Neural progenitor cell (in vitro differentiated cells): ENCODE measurements around the gene SCN10A. TPM values are rescaled to one million over a fixed set of nuclear protein-coding genes. Genes with fewer than 3 reads are reported as not detected.

Experiments used
- DNase-seq: peaks from one replicate; pipeline ENCODE4 v3.0.0-alpha.2; 2016; ENCODE audit warnings: low spot score
- H2AFZ ChIP-seq: fragments of 200-600 bp; sonication (generic); replicated peaks from 2 replicates; pipeline ENCODE4 v1.6.1; 2016; ENCODE audit warnings: antibody characterized with exemption
- H3F3A ChIP-seq: fragments of 200-600 bp; sonication (generic); 2 replicates; pipeline ENCODE4 v1.6.1; 2016; ENCODE audit warnings: antibody characterized with exemption, low read depth
- H3K27ac ChIP-seq: fragments of 200-600 bp; sonication (generic); 2 replicates; pipeline ENCODE4 v1.5.1; 2016; ENCODE audit warnings: mild to moderate bottlenecking
- H3K27me3 ChIP-seq: fragments of 200-600 bp; sonication (generic); 2 replicates; pipeline ENCODE4 v1.6.1; 2016; ENCODE audit warnings: mild to moderate bottlenecking, moderate library complexity
- H3K36me3 ChIP-seq: fragments of 200-600 bp; sonication (generic); 2 replicates; pipeline ENCODE4 v1.5.1; 2016
- H3K4me1 ChIP-seq: fragments of 200-600 bp; sonication (generic); 2 replicates; pipeline ENCODE4 v1.6.1; 2016; ENCODE audit warnings: mixed run types
- H3K4me2 ChIP-seq: fragments of 200-600 bp; sonication (generic); 2 replicates; pipeline ENCODE4 v1.6.1; 2016
- H3K4me3 ChIP-seq: fragments of 200-600 bp; sonication (generic); 2 replicates; pipeline ENCODE4 v1.5.1; 2016
- H3K79me2 ChIP-seq: fragments of 200-600 bp; sonication (generic); 2 replicates; pipeline ENCODE4 v1.6.1; 2016; ENCODE audit warnings: low read depth
- H3K9ac ChIP-seq: fragments of 200-600 bp; sonication (generic); 2 replicates; pipeline ENCODE4 v1.6.1; 2016
- H3K9me3 ChIP-seq: fragments of 200-600 bp; sonication (generic); 2 replicates; pipeline ENCODE4 v1.5.1; 2016; ENCODE audit warnings: low read depth
- H4K20me1 ChIP-seq: fragments of 200-600 bp; sonication (generic); 2 replicates; pipeline ENCODE4 v1.6.1; 2016; ENCODE audit warnings: low read depth
- H3K27ac Mint-ChIP-seq: 3 replicates; pipeline ENCODE4 v1.8.0; 2021; ENCODE audit warnings: mixed read lengths
- H3K27me3 Mint-ChIP-seq: 2 replicates; pipeline ENCODE4 v1.8.0; 2022; ENCODE audit warnings: low read depth, mild to moderate bottlenecking, inconsistent platforms, moderate library complexity, mixed read lengths; ENCODE audit not compliant: insufficient read depth
- H3K36me3 Mint-ChIP-seq: 3 replicates; pipeline ENCODE4 v1.8.0; 2021; ENCODE audit warnings: mixed read lengths
- H3K4me1 Mint-ChIP-seq: 3 replicates; pipeline ENCODE4 v1.8.0; 2021; ENCODE audit warnings: mixed read lengths
- H3K4me3 Mint-ChIP-seq: 3 replicates; pipeline ENCODE4 v1.8.0; 2021; ENCODE audit warnings: mild to moderate bottlenecking, moderate library complexity, mixed read lengths
- H3K9me3 Mint-ChIP-seq: 3 replicates; pipeline ENCODE4 v1.8.0; 2020; ENCODE audit warnings: mixed read lengths
- CTCF ChIP-seq: fragments of 200-600 bp; sonication (generic); IDR thresholded peaks from 2 replicates; pipeline ENCODE4 v1.5.1; 2017; ENCODE audit warnings: antibody characterized with exemption, mild to moderate bottlenecking
- EZH2 ChIP-seq: fragments of 200-600 bp; sonication (generic); IDR thresholded peaks from 2 replicates; pipeline ENCODE4 v1.6.1; 2017; ENCODE audit warnings: antibody characterized with exemption, mild to moderate bottlenecking, moderate library complexity
- EZH2phosphoT487 ChIP-seq: fragments of 200-600 bp; sonication (generic); IDR thresholded peaks from 2 replicates; pipeline ENCODE4 v1.6.1; 2017; ENCODE audit warnings: antibody characterized with exemption
- total RNA-seq: library from RNA; depleted of rRNA; stranded (reverse); fragments of >200 nt; gene quantifications from 2 replicates; pipeline ENCODE4 v1.2.3, GENCODE V29; 2015; ENCODE audit warnings: low replicate concordance

SCN10A gene
- total RNA-seq, 1 donor from 2014 or later = not detected

GRCh38 chr3:38743043-38743442 lies 73.0 kb downstream of the SCN10A start:
- Histone ChIP-seq H3K27me3 (no peaks in the 10 kb centered on the region), H3K9me3 (no peaks in the 10 kb centered on the region), H4K20me1 (no peaks in the 10 kb centered on the region), H3K36me3 (no peaks in the 10 kb centered on the region), H3K27ac (no peak overlapping the region), H3K4me1 (peaks cover 8% of the 10 kb centered on the region), H3K4me2 (no peak overlapping the region), H3K4me3 (no peak overlapping the region), H3F3A (no peaks in the 10 kb centered on the region), H3K79me2 (no peaks in the 10 kb centered on the region), H2AFZ (no peak overlapping the region), H3K9ac (no peak overlapping the region)
- DNase-seq = no peak
- H3K27ac Mint-ChIP-seq = no peak overlapping the region
- no peaks in the 10 kb centered on the region for H3K4me1 Mint-ChIP-seq
- no peak overlapping the region for H3K4me3 Mint-ChIP-seq
- H3K36me3 Mint-ChIP-seq = no peaks in the 10 kb centered on the region
- H3K27me3 Mint-ChIP-seq = no peaks in the 10 kb centered on the region
- TF ChIP-seq CTCF (no peak), EZH2 (no peak), EZH2phosphoT487 (no peak)
- H3K9me3 Mint-ChIP-seq = no peaks in the 10 kb centered on the region

- TF ChIP-seq CTCF = no peak
- no peak for TF ChIP-seq EZH2
- TF ChIP-seq EZH2phosphoT487 = no peak
- H3K36me3 Mint-ChIP-seq = no peaks in the 10 kb centered on the region
- H3K4me3 ChIP-seq = no peak overlapping the region
- H3K27ac ChIP-seq = no peak overlapping the region
- no peak overlapping the region for H3K4me2 ChIP-seq
- no peaks in the 10 kb centered on the region for H3K27me3 Mint-ChIP-seq
- H3K4me1 Mint-ChIP-seq = no peaks in the 10 kb centered on the region
- no peak overlapping the region for H3K9ac ChIP-seq
- H3K4me3 Mint-ChIP-seq = no peak overlapping the region
- no peaks in the 10 kb centered on the region for H4K20me1 ChIP-seq
- H3K9me3 Mint-ChIP-seq = no peaks in the 10 kb centered on the region
- peaks cover 8% of the 10 kb centered on the region for H3K4me1 ChIP-seq
- no peaks in the 10 kb centered on the region for H3K36me3 ChIP-seq
- H3K79me2 ChIP-seq = no peaks in the 10 kb centered on the region
- no peak for DNase-seq
- H3F3A ChIP-seq = no peaks in the 10 kb centered on the region
- H3K9me3 ChIP-seq = no peaks in the 10 kb centered on the region
- H3K27ac Mint-ChIP-seq = no peak overlapping the region
- H3K27me3 ChIP-seq = no peaks in the 10 kb centered on the region
- no peak overlapping the region for H2AFZ ChIP-seq
These were observed 73.5 kb downstream of the SCN10A start for GRCh38 chr3:38742550-38742949.

GRCh38 chr3:38740537-38740936 lies 75.5 kb downstream of the SCN10A start:
- Histone ChIP-seq H3K4me2 (no peak overlapping the region), H3K79me2 (no peaks in the 10 kb centered on the region), H3K27me3 (no peaks in the 10 kb centered on the region), H3K9ac (no peak overlapping the region), H4K20me1 (no peaks in the 10 kb centered on the region), H3K27ac (no peak overlapping the region), H3F3A (no peaks in the 10 kb centered on the region), H2AFZ (no peak overlapping the region), H3K4me1 (peaks cover 8% of the 10 kb centered on the region), H3K36me3 (no peaks in the 10 kb centered on the region), H3K9me3 (no peaks in the 10 kb centered on the region), H3K4me3 (no peak overlapping the region)
- H3K4me1 Mint-ChIP-seq = no peaks in the 10 kb centered on the region
- no peak for TF ChIP-seq EZH2
- TF ChIP-seq CTCF = no peak
- no peak for TF ChIP-seq EZH2phosphoT487
- no peak for DNase-seq
- H3K9me3 Mint-ChIP-seq = no peaks in the 10 kb centered on the region
- no peak overlapping the region for H3K4me3 Mint-ChIP-seq
- H3K27me3 Mint-ChIP-seq = no peaks in the 10 kb centered on the region
- no peaks in the 10 kb centered on the region for H3K36me3 Mint-ChIP-seq
- H3K27ac Mint-ChIP-seq = no peak overlapping the region

- H3K36me3 Mint-ChIP-seq = no peaks in the 10 kb centered on the region
- TF ChIP-seq EZH2phosphoT487 = no peak
- H3K4me1 Mint-ChIP-seq = no peaks in the 10 kb centered on the region
These were observed 76.1 kb downstream of the SCN10A start for GRCh38 chr3:38739931-38740330.

More at GRCh38 chr3:38739931-38740330, 76.1 kb downstream of the SCN10A start:
- H3K27me3 ChIP-seq = no peaks in the 10 kb centered on the region
- no peaks in the 10 kb centered on the region for H3K79me2 ChIP-seq
- no peaks in the 10 kb centered on the region for H3K36me3 ChIP-seq
- no peak overlapping the region for H3K4me3 ChIP-seq
- Mint-ChIP-seq H3K4me3 (no peak overlapping the region), H3K27me3 (no peaks in the 10 kb centered on the region), H3K27ac (no peak overlapping the region), H3K9me3 (no peaks in the 10 kb centered on the region)
- no peak for DNase-seq
- no peaks in the 10 kb centered on the region for H3K9me3 ChIP-seq
- H2AFZ ChIP-seq = no peak overlapping the region
- no peak overlapping the region for H3K27ac ChIP-seq
- peaks cover 3% of the 10 kb centered on the region for H3K4me1 ChIP-seq
- H4K20me1 ChIP-seq = no peaks in the 10 kb centered on the region
- no peak overlapping the region for H3K9ac ChIP-seq
- no peaks in the 10 kb centered on the region for H3F3A ChIP-seq
- H3K4me2 ChIP-seq = no peak overlapping the region
